Activated CD4-positive, CD25-positive, alpha-beta regulatory T cell treated with anti-CD3 and anti-CD28 coated beads, Interleukin-2, amount 50 U/mL, for 24 hours (primary cell): ENCODE data around the gene HOXB6.

Source experiments
- ATAC-seq, 2 donors: fragments of 150-1000 bp; cut with Tn5 transposase; one replicate each; pipeline ENCODE4 v1.10.0; 2021; ENCODE audit warnings: mild to moderate bottlenecking in 1 of 2, moderate library complexity in 1 of 2

HOXB6 gene

GRCh38 chr17:48609033-48609432 is 4.2 kb upstream of the HOXB6 start:
- ATAC-seq: no peak

GRCh38 chr17:48608494-48608834 is 3.7 kb upstream of the HOXB6 start:
- no peak for ATAC-seq

- no peak for ATAC-seq
Observed at GRCh38 chr17:48606892-48607614, 2.3 kb upstream of the HOXB6 start.

DNA sequence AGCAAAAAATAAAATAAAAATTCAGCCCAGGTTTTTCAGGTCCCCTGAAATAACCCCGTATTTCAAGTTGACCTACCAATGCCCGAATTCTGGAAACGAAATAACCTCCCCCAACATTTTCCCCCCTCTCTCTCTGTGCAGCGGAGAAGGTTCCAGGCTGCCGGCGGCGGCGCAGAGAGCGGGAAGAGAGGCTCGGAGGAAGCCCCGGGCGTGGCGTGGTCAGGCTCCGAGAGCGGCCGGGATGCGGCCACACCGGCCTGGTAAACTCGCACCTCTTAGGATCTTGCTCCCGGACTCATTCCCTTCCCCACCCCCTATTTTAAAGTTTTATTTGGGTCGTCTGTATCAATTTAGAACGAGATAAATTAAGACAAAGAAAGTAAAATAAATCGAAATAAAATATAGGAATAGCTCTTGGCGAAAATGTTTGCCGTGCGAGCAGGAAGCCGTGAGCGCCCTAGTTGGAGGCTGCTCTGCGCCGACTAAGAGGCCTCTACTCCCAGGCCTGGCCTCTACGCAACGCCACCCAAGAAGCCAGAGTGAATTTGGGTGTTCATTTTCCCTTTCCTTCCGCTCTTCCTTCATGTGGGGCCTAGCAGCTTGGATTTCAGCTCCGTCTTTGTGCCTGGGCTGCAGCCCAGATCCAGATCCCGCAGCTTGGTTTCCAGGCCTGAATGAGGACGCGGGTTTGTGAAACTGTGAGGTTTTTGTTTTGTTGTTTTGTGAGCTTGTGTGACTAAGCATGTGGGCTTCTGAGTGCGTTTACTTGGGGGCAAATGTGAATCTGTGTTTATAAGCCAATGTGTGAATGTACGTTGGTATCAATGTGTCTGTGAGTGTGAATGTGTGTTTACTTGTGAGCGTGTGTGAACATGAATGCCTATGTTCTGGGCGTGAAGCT is 1.5 kb upstream of the HOXB6 start:
- no peak for ATAC-seq

GRCh38 chr17:48605409-48605919 is 678 bp upstream of the HOXB6 start:
- ATAC-seq: no peak

GRCh38 chr17:48603959-48604769 is 622 bp downstream of the HOXB6 start:
- no peak for ATAC-seq

DNA sequence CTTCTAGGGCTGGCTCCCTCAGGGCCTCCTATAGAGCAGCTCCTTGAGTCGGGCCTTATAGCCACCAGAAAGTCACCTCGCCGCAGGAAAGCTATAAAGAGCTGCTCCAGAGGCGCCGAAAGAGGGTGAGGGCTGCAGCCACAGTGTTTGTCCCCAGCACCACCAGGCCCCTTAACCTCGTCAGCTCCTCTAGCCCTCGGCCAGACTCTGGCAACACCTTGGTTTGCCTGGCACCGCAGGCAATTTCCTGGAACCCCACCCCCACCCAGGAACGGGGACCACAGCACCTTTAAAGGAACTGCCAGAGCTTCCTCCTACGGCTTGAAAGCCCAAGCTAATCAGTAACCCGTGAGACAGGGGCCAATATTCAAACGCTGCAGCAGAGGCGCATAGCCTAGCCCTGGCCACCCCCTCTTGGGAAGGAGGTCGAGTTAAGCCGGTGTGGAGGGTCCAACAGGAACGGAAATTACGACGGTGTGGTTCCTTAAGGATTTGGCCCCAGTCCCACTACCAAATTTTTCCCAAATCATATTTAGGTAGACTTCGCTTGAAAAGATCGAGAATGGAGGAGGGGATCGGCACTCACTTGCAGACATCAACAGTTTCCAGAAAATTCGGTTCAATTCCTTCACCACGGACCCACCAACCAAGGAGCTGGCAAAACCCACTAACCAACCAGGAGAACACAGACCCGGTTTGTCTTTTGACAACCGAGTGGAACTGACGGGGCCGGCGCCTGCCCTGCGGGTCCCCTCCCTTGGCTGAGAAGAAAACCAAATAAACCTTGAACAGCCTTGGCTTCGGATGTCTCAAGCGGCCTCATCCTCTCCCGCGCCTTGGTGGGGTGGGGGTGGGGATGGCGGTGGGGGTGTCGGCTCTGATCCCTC is 3.0 kb downstream of the HOXB6 start:
- no peak for ATAC-seq

DNA sequence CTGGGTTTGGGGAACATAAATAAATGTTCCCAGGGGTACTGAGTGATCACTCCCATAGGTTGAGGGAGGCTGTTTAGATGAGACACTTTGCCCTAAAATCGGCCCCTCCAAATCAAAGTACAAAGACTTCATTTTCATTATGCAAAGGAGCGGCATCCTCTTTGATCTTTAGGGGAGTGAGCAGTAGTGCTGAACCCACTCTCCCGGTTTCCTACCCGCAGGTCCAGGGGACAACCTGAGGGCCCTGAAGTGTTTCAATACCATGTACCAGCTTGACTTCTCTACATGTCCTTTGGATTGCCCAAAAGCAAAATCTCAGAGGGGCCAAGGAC is 3.6 kb downstream of the HOXB6 start:
- no peak for ATAC-seq

- no peak for ATAC-seq
Observed at GRCh38 chr17:48600244-48601098, 4.3 kb downstream of the HOXB6 start.

GRCh38 chr17:48599354-48599753 is 5.4 kb downstream of the HOXB6 start:
- ATAC-seq: no peak

DNA sequence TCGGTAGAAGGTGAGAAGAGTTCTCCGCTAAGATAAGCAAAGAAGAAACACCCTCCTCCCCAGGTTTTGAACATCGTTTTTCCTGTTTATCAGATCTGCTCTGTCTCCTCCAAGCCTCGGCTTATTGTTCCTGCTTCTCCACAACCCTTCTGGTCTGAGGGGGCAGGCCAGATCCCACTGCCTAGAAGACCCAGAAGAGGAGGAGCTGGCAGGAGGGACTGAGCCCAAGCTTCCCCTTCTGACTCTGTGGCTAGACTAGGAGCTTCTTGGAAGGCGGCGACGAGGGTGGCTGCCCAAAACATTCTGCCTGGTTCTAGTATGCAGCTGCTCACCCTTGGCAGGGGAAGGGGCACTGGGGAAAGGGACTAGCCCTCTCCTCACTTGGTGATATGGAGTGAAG is 6.0 kb downstream of the HOXB6 start:
- no peak for ATAC-seq

GRCh38 chr17:48597778-48598631 is 6.8 kb downstream of the HOXB6 start:
- ATAC-seq: peak; percentile 24 to 45

DNA sequence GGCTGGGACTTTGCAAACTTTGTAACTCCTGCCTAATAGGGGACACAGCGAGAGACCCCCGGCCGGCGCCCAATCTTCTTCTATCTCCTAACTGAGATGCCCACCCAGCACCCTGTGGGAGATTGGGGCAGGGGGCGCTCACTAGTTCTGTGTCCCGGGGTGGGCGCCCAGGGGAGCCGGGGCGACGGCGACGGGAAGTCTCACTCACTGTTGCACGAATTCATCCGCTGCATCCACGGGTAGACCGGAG is 7.3 kb downstream of the HOXB6 start:
- ATAC-seq: no peak

DNA sequence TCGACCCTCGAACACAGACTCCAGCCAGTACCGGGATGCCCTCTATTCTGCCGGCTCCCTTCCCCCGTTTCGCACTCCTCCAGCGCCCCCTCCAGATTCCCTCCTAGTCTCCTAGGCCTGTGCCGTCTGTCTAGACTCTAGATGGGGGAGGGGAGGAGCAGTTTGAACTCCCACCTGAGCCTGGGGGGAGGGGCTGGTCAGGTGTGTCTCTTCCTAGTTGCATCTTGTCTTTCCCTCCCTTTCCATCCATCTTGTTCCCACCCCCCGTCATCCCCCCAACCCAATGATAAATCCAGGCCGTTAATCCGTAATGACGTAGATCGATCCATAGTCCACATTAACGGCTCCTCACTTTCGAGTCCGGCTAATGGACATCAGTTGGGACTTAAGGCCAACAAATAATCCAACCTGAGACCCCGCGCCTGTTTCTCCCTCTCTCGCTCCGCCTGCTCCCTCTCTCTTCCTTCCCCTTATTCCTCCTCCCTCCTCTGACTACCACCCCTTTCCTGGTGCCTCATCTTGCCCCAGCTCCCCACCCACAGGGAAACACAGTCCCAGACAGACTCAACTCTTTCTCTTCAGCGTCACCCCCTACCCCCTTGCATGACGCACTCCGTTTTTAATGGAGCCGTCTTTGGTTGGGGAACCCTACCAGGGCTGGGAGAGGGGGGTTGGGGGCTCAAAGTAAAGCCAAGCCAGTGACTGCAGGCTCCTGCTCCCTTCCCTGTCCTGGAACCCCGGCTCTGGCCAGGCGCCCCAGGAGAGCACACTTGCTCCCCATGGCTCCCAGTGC is 7.9 kb downstream of the HOXB6 start:
- no peak for ATAC-seq

GRCh38 chr17:48596000-48596734 is 8.6 kb downstream of the HOXB6 start:
- peak; percentile 14 to 15 for ATAC-seq

GRCh38 chr17:48595278-48595999 is 9.3 kb downstream of the HOXB6 start:
- no peak for ATAC-seq

GRCh38 chr17:48594538-48595277 is 10.1 kb downstream of the HOXB6 start:
- no peak for ATAC-seq
